D341Med (cell line): ENCODE data around the gene ZBTB7C.

Experiments used
- DNase-seq: peaks from one replicate; pipeline ENCODE4 v3.0.0; 2012; ENCODE audit warnings: low spot score

Gene ZBTB7C

DNA sequence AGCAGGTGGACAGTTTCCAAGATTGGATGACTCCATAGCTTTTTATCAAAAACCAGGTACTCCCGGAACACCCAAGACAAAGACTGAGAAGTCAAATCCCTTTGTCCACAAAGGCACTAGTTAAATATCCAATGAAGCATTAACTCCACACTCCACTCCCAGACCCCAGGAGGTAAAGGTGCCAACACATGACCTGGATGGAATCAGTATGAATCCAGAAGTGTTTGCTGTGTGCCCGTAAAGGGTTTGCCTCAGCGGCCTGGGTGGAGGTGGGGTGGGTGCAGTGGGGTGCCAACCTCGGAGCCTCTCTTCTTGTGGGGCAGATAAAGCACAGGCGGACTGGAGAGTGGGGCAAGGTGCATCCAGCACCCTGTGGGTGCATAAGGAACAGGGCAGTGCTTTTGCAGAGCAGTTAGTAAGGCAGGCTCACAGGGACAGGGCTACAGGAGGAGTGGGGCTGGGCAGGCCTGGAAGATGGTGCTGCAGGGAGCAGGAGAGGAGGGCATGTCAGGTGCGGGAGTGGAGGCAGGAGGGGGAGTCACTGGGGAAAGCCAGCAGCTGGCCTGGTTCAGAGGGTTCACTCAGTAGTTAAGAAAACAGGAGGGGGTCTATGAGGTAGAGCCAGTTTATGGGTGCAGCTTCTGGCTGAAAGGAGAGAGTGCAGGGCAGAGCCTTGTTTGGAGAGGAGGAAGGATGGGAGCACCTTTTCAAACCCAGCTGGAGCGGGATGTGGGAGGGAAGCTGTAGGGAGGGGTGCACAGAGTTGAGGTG lies 270.3 kb downstream of the ZBTB7C start:
- peak; percentile 33 for DNase-seq

DNA sequence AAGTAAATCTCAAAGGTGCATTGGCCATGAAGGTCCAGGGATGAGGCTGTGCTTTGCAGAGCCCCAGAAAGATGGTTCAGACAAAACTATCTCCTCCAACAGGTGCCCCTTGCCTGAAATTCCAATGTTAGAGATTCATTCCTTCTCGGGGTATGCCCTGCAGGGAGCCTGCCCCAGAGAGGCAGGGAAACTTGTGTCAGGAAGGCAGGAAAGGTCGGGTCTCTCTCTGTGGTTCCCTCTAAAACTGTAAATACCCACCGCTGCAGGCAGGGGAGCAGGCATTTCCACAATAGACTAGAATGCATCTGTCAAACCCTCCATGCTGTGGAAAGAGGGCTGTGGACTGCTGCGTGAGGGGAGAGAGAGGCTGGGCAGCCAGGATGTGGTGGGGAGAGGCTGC lies 271.0 kb downstream of the ZBTB7C start:
- no peak for DNase-seq

DNA sequence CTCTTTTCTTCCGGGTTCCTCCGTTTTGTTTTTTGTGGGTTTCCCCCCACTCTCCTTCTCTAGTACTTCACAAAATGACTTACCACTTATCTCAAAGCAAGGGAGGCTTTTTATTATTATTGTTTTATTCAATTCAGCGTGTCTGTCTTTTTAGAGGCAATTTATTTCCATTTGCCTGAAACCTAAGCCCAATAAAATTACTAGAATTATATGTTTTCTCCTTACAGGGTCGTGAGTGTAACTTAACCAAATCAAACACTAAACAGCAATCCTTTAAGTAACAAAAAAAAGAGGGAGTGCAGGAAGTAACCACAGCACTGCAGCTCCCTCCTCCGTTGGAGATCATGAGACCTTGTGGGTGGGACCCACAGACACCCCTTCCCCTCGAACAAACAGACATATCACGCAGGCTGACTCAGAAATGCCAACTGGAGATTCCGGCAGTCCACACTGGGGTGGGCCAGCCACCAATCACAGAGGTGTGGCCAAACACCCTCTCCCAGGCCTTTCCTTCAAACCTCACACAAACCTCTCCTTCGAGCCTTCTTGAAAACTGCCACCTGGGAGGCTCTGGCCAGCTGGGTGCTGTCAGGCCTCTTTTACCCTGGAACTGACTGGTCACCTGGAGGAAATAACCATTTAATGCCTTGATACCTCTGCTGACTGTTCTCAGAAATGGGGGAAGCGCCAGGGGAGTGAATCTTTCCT lies 271.7 kb downstream of the ZBTB7C start:
- DNase-seq: no peak

- peak; percentile 74 for DNase-seq
Measured at GRCh38 chr18:48136827-48137373, 272.3 kb downstream of the ZBTB7C start.

DNA sequence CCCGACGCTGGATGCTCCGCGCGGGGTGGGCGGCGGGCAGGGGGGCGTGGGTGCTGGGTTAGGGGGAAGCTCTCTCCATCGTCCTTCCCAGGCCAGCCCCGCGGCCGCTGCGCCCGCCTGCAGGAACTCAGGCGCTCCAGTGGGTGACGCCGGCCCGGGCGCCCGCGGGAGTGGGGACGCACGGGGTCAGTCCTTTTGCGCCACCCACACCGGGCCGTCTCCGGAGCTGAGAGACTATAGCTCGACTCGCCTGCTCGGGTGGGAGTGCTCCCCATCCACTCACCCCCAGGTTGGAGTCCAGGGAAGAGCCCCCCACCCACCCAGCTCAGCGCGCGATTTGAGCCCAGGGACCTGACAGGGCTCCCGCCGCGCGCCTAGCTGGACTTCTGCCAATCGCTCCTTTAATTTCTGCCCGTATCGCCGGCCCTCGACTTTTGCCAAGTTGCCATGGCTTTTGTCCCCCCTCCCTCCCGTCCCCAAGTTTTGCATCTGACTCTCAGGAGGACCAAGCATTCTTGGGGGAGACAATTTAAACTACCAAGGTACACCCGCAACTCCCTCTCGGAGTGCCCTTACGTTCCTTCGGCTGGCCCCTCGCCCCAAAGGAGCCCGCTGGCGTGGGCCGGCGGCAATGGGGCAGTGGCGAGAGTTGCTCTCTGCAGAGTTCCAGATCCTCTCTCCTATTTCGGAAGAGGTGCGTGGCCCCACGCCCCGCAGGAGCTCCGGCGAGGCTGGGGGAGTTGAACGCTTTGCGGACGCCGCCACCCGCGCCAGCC lies 272.9 kb downstream of the ZBTB7C start:
- DNase-seq: peak; percentile 65

DNA sequence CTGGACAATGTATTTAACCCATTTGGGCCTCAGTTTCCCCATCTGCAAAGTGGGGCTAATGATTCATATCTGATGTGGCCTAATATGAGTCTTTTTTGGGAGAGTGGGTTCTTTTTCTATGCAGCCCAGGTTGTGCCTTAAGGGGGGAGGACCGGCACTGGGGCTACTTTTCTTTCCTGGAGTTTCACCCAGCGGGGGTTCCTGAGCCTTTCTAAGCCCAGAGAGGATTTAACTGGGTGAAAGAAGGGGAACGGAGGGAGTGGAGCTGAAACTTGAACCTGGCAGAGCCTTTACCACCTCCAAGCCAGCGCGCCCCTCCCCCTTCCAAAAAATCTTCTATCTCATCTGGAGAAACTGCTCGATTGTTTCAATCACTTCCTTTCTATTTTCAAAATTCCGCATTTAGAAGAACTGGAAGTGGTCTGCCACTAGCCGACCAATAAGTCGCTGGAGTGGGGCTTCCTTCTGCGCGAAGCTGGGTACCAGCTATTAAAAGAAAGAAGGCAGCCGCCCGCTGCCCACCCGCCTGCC lies 273.7 kb downstream of the ZBTB7C start:
- no peak for DNase-seq

DNA sequence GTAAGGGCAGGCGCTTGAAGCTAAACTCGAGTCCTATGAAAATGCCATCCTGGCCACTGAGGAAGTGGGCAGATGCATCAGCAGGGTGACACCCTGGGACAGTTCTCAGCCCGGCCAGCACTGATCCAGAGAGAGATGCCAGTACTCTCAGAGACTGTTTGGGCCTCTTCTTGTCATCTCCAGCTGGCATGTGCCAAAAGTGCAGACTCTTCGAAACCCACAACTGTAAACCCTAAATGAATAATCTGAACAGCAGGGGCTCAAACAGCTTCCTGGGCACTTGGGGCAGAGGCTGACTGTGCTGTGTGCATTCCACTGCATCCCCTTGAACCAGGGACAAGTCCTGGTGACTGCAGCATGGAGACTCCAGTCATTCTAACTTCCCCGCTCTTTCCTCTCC lies 274.6 kb downstream of the ZBTB7C start:
- no peak for DNase-seq

DNA sequence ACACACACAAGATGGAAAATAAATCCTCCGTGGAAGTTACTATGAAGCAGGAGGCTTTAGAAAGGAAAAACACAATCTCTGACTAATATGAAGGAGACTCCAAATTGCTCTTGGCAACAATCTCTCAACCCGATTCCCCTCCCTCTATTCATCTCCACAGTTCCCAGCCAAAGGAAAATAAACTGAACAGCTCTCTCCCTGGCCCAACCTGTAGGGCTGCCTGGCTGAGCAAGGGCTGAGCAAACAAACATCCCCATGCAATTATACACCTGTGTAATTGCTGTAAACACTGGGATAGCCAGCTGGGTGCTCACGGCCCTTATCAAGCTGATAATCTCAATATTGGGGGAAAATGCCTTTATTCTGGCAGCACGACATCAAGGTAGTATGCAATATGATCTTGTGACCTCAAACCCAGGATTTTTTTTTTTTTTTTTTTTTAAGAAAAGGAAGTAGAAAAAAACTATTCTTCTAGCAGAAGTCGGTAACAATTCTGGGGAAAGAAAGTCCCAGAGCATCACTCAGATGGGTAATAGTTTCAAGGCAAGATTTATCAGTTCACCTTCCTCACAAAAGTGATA lies 275.4 kb downstream of the ZBTB7C start:
- no peak for DNase-seq

- no peak for DNase-seq
Measured at GRCh38 chr18:48132797-48133655, 276.2 kb downstream of the ZBTB7C start.

DNA sequence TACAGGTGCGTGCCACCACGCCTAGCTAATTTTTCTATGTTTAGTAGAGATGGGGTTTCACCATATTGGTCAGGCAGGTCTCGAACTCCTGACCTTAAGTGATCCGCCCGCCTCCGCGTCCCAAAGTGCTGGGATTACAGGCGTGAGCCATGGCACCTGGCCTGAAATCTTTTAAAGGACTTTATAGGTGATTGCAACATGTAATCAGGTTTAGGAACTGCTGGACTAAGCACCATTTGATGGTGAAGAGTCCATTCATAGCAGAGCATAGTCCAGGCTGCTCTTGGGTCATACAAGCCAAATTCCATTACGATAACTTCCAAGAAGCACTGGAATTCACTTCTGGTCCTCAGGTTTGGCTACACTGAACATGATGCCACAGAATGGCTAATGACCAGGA lies 278.1 kb downstream of the ZBTB7C start:
- DNase-seq: no peak

DNA sequence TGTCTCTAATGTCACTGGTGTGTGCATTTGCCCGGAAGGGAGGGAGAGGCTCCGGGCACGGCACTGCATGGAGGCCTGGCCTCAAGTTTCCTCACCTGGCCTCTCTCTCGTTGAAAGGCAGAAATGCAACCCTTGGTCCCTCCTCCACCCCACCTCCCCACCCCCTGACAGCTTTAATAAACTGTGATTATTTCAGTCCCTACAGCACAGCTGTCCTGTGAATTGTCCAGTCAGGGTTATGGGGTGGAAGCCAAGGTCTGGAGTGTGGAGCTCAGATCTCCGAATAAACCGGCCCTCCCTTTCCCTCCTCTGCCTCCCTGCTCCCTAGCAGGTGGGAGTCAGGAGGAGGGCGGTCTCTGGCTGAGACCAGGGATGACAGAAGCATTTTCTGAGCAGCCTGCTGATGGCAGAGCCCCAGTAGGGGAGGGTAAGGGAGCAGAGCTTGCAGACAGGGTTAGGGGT lies 279.5 kb downstream of the ZBTB7C start:
- DNase-seq: no peak

DNA sequence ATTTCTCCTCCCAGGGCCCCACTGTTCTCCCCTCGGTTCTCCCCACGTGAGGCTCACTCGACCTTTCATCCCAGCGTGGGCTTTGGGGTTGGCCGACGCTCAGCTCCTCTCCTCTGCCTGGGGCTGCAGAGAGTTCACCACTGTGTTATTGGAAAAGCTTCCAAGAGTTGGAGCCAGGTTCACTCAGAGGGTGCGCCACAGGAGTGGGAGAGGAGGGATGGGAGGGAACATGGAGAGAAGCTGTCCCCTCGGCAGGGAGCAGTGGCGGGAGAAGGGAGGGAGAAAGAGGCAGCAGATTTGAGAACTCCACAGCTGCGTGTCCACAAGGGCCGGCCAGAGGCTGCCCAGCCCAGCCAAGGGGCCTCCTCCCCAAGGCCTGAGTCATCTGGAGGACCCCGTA lies 281.6 kb downstream of the ZBTB7C start:
- DNase-seq: no peak

GRCh38 chr18:48126240-48126639 lies 282.9 kb downstream of the ZBTB7C start:
- no peak for DNase-seq

GRCh38 chr18:48125724-48126123 lies 283.5 kb downstream of the ZBTB7C start:
- DNase-seq: no peak

DNA sequence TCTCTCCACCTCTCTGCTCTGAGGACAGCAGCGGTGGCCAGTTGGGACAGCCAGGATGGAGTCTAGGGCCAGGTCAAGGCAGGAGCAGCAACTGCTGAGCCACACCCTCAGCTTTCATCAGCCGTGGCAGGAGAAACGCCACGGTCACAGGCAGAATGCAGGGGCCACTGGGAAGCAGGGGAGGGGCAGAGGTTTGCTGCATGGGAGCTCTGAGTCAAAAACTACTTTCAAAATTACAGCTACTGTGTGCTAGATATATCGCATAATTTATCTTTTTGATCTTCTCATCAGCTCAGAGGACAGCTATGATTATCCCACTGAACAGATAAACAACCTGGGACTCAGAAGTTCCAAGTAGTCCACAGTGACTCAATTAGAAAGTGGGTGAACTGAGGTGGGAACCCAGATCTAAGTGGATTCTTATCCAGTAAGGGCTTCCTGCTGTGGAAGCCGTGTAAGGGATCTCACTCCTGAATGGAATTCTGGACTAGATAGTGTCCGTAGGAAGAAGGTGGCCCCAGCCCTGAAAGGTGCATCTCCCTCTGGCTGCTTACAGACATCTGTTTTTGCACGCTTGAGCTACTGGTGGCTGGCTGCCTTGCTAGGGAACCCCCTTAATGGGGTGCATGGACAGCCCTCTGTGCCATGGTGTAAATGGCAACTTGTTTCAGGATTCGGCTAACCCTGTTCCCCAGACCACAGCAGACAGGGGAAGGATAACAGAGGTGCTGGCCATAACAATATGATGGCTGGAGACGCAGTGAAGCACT lies 284.1 kb downstream of the ZBTB7C start:
- DNase-seq: no peak

DNA sequence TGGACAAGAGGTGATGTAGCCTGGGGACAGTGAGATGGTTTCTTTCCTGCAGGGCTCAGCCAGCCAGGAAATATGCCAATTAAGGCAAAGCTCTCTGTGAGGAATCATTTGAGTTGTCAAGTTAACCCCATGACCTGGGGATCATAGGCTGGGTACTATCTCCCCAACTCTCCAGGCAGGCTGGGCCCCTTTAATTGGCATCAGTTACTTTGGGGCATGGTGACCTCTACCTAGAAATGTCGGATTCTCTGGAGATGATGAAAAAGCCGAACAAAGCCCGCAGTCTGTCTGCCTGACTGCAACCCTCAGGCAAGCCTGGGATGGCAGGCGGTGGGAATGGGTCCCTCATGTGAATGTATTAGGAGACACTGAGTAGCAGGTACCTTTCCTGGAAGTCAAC lies 285.2 kb downstream of the ZBTB7C start:
- no peak for DNase-seq

DNA sequence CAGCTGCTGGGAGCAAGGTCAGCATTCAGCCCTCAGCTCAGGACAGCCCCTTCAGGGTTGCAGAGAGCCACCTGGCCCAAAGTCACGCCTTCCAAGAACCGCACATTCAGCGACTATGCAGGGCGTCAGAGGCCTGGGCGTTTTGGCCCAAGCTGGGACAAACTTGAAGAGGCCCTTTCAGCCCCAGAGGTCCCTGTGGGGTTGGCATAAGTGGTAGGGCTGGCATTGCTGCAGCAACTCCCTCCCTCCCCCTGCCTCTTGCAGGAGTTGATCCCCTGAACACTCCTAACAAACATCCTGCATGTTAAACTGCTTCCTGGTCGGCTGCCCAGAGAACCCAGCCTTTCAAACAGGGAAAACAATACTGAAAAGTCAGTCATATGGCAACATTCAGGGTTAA lies 285.9 kb downstream of the ZBTB7C start:
- no peak for DNase-seq

DNA sequence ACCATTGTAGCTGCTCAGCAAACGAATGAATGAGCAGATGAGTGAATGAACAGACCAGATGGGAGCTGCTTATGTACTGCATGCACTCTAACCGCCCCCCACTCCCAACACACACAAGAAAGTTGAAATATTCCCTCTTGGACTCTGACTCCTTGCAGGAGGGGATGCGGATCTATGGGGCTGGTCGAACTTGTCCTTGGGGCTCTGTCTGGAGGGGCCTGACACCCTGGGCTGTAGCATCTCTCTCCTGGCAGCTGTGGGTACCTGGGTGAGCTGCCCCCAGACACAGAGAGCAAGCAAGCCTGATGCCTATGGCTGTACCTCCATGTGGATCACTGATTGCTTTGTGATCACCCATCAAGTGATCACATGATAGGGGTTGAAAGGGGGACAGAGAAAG lies 286.4 kb downstream of the ZBTB7C start:
- DNase-seq: no peak

- peak; percentile 82 for DNase-seq
Measured at GRCh38 chr18:48122376-48122775, 286.8 kb downstream of the ZBTB7C start.

GRCh38 chr18:48121752-48122151 lies 287.4 kb downstream of the ZBTB7C start:
- no peak for DNase-seq
